Fibroblast of the conjunctiva (primary cell): Measurements from ENCODE around the gene TNRC6C.

ENCODE experiments used
- DNase-seq: peaks from one replicate; pipeline ENCODE4 v3.0.0-alpha.2; 2010; ENCODE audit warnings: low read depth

TNRC6C gene

GRCh38 chr17:78082988-78083387 lies 124.5 kb downstream of the TNRC6C start:
- DNase-seq, result no peak

DNA sequence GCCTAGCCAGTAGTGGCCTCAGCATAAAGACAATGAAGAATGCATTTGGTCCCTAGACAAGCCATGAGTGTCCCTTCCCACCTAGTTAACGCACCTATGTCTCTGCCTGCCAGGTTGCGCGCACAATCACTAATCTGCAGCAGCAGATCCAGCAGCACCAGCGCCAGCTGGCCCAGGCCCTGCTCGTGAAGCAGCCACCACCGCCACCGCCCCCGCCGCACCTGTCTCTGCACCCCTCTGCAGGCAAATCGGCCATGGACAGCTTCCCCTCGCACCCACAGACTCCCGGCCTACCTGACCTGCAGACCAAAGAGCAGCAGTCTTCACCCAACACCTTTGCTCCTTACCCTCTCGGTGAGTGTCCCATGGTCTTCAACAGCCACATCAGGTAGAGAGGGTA lies 128.2 kb downstream of the TNRC6C start:
- DNase-seq, result no peak

- no peak for DNase-seq
Observed at GRCh38 chr17:78088529-78088928, 130.0 kb downstream of the TNRC6C start.

DNA sequence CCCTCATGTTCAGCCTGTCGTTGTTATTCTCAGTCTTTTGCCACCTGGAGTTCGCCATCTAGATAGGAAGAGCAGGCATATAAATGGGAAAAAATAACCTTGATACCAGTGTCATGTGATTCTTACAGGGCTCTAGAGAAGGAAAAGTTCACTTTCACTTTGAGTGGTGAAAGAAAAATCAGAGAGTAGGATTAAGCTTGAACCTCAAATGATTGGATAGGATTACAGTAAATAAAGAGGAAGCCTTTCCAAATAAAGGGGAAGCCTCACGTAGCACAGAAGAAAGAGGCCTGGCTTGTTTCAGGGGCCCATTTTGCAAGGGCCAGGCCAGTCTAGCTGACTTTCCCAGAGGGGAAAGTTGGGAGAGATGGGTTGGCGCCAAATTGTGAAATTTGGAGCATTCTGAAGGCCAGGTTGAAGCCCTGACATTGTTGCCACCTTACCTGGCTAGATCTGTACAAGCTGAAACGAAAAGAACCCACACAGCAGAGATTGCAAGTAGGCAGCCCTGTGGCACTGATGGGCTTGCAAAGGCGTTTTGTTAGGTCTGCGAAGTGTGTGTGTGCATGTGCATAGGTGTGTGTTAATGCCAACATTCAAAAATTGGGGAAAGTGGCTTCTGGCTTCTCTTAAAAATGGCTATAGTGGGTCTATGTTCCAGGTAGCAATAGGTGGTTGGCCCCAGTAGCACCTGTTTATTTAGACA lies 131.2 kb downstream of the TNRC6C start:
- DNase-seq, result no peak

GRCh38 chr17:78092794-78093324 lies 134.4 kb downstream of the TNRC6C start:
- no peak for DNase-seq

- DNase-seq, result no peak
Observed at GRCh38 chr17:78095035-78095434, 136.5 kb downstream of the TNRC6C start.

GRCh38 chr17:78096093-78096492 lies 137.6 kb downstream of the TNRC6C start:
- DNase-seq, result no peak

DNA sequence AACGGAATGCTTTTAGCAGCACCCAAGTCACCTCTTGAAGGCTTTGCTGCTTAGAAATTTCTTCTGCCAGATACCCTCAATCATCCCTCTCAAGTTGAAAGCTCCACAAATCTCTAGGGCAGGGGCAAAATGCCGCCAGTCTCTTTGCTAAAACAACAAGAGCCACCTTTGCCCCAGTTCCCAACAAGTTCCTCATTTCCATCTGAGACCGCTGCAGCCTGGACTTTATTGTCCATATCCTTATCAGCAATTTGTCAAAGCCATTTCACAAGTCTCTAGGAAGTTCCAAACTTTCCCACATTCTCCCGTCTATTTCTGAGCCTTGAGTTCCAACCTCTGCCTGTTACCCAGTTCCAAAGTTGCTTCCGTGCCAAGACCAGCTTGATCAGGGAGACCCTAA lies 142.6 kb downstream of the TNRC6C start:
- no peak for DNase-seq

DNA sequence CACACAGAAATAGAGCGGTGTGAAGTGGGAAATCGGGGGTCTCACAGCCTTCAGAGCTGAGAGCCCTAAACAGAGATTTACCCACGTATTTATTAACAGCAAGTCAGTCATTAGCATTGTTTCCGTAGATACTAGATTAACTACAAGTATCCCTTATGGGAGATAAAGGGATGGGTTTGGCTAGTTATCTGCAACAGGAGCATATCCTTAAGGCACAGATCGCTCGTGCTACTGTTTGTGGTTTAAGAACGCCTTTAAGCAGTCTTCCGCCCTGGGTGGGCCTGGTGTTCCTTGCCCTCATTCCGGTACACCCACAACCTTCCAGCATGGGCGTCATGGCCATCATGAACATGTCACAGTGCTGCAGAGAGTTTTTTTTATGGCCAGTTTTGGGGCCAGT lies 143.0 kb downstream of the TNRC6C start:
- no peak for DNase-seq

GRCh38 chr17:78103311-78103710 lies 144.8 kb downstream of the TNRC6C start:
- no peak for DNase-seq

DNA sequence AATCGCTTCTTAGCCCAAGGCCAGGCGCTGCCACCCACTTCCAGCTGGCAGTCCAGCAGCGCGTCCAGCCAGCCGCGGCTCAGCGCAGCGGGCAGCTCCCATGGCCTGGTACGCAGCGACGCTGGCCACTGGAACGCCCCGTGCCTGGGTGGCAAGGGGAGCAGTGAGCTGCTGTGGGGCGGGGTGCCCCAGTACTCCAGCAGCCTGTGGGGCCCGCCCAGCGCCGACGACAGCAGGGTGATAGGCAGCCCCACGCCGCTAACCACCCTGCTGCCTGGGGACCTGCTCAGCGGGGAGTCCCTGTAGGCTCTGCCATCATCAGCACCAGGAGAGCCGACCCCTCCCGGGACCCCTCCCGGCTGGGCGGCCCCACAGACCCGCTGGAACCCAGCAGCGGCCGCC lies 146.0 kb downstream of the TNRC6C start:
- DNase-seq, result no peak

- no peak for DNase-seq
Observed at GRCh38 chr17:78105101-78105500, 146.6 kb downstream of the TNRC6C start.

DNA sequence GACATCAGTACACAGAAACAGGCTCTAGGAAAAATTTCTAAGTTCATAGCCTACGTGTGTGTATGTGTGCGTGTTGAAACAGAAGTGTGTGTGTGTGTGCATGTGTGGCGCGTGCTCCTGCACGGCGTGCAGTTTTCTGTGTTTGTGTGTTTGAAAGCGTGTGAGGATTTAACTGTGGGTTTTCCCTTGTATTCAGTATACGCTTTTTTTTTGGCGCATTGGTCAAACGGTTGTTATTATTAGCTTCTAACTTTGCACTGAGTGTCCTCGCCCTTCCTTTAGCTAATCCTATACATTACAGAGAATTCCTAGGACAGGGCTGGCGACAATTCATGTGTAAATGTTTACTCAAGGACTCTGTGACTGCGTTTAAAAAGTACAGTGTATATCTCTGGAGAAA lies 147.0 kb downstream of the TNRC6C start:
- no peak for DNase-seq

- no peak for DNase-seq
Observed at GRCh38 chr17:78106211-78106610, 147.7 kb downstream of the TNRC6C start.

DNA sequence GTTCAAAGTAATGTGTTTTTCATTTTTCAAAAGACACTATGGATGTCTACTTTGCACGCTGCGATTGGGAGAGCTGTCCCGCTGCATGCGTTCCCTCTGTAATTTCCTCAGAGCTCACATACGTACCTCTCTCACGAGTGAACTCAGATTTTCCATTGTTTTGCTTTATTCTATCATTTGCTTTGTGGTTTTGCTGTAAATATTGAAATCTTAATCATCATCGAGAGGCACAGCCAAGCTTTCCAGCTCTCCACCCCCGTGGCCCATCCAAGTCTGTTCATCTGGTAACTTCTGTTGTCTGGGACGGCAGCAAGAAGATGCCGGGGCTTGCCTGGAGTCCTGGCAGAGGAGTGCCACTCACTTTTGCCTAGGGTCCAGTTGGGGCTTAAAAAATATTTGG lies 149.0 kb downstream of the TNRC6C start:
- peak; percentile 43 for DNase-seq

DNA sequence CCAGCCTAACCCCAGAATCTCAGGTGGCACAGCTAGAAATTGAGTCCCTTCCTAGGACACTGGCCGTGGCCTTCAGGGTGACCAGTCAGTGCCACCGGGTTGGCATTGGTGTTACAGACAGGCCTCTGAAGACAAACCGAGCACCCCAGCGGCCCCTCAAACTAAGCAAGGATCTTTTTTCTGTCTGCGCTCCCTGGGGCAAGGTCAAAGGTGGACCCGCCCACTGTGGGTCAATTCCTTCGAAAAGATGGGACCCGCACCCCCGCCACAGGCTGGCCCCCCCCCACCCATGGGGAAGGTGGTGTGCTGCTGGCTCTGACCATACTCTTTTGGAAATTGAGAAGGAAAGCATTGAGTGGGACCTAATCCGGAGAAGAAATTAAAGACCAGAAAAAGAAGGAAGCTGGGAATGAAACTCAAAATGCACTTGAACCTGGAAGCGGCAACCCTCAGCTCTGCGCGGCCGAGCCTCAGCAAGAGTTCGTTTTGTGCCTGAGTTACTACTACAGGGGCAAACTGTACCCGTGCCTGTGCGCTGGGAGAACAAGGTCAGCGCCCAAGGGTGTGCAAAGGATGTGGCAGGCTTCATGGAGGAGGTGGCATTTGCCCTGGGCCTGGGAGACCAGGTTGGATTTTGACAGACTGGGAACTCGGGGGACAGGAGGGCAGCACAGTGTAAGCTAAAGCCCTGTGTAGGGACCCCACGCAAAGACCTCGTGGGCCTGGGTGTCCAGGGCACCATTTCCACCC lies 149.6 kb downstream of the TNRC6C start:
- DNase-seq, result no peak

DNA sequence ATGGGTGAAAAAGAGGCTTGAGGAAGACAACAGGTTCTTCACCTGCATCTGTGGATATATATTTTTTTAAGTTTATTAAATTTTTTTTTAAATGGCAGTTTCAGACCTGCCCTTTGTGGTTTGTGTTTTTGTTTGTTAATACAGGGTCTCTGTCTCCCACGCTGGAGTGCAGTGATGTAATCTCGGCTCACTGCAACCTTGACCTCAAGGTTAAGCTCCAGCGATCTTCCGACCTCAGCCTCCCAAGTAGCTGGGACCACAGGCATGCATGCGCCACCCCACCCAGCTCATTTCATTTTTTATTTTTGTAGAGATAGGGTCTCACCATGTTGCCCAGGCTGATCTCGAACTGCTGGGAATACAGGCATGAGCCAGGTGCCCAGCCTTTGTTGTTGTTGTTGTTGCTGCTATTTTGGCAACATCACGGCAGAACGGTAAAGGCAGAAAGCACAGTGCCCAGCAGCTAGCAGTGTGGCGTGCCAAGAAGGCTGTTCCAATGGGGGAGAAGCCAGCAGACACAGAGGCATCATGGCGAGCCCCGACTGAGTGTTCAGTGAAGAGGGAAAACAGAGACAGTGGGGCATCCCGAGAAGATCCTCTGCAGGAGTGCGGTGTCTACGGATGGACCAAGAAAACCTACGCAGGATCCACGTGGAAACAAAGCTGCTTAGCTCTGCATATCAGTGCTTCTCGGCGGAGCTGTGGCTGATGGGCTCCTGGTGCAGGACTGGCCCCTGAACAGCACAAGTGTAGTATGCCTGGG lies 150.4 kb downstream of the TNRC6C start:
- DNase-seq, result no peak

- DNase-seq, result no peak
Observed at GRCh38 chr17:78109489-78109761, 150.9 kb downstream of the TNRC6C start.

DNA sequence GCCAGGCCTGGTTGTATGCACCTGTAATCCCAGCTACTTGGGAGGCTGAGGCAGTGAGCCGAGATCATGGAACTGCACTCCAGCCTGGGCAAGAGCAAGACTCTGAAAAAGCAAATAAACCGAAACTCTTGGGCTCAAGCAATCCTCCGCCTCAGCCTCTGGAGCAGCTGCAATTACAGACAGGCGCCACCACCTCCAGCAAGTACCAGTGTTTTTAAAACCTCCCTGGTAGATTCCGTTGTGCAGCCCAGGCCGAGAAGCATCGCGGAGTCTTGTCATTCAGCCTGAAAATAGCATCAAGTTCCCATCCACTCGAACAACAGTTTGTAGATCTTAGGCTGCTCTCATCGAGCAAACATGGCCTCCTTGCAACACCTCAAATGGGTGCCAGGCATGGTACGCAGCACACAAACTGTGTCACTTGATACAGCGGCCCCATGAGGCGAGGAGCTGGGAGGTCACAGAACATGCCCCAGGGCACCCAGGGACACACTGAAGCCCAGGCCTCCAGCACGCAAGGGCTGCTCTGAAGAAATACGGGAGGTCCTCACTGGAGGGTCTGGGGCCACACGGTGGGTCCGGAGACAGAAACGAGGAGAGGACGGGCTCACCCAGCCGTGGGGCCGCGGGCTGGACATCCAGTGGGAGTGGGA lies 152.0 kb downstream of the TNRC6C start:
- no peak for DNase-seq

DNA sequence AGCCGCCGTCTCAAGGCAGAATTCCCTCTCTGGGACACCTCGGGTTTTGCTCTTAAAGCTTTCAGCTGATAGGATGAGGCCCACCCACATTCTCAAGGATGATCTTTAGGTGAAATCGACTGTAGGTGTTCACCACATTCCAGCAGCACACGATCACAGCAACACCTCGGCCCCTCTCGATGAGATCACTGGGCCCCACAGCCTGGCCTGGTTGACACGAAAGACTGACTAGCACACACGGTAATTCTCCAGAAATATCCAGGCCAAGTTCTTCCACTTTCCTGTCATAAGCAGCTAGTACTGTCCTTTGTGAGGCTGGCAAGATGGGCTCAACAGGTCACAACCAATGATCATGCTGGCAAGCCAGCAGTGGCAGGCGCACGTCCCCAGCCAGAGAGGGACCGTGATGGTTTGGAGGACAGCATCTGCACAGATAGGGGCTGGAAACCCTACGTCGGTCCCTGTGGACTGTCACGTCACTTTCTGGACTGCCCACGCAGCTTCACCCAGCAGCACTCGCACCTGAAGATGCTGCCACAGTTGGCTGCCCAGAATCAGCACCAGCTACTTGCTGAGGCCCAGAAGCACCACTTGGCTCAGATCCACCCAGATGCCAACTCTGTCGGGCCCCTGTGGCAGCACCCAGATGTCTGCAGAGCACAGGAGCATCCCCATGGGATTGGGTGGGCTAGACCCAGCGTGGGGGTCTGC lies 152.7 kb downstream of the TNRC6C start:
- DNase-seq, result no peak

DNA sequence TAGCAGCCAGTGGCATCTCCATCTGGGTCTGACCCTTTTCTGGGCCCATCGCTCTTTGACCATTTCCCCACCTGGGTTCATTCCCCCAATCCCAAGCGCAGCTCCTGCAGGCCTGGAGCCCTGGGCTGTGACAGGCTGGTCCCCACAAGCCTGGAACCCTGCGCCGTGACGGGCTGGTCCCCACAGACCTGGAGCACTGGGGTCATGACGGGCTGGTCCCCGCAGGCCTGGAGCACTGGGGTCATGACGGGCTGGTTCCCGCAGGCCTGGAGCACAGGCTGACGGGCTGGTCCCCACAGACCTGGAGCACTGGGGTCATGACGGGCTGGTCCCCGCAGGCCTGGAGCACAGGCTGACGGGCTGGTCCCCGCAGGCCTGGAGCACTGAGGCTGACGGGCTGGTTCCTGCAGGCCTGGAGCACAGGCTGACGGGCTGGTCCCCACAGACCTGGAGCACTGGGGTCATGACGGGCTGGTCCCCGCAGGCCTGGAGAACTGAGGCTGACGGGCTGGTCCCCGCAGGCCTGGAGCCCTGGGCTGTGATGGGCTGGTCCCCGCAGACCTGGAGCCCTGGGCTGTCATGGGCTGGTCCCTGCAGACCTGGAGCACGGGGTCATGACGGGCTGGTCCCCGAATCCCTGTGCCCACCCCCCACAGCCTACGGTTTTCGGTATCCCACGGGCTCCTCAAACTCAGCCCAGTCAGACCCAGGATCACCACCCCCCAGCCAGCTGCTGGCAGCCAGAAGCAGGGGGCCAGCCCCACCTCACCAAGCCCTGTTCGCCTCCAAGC lies 153.4 kb downstream of the TNRC6C start:
- no peak for DNase-seq
